Fibroblast of villous mesenchyme (primary cell): ENCODE results near the gene PARD6A. TPM values are rescaled to one million over a fixed set of nuclear protein-coding genes. Genes with fewer than 3 reads are reported as not detected.
"Not testable (repeated sequence)": the region's sequence is repeated elsewhere in the genome, so short reads cannot be mapped to it uniquely, and the experiment has no call there.

ENCODE experiments used
- DNase-seq: peaks from one replicate; pipeline ENCODE4 v3.0.0-alpha.2; 2010; ENCODE audit warnings: low read depth
- H3K4me3 ChIP-seq: 2 replicates; pipeline ENCODE4 v1.5.1; 2011; ENCODE audit warnings: low read depth, mild to moderate bottlenecking, low read length
- CTCF ChIP-seq: IDR thresholded peaks from 2 replicates; pipeline ENCODE4 v1.5.1; 2012; ENCODE audit warnings: low read depth, mild to moderate bottlenecking, low read length; ENCODE audit not compliant: insufficient read depth
- total RNA-seq: library from RNA; depleted of rRNA; stranded (reverse); fragments of >200 nt; gene quantifications from 2 replicates; pipeline ENCODE4 v1.2.3, GENCODE V29; 2012

Gene PARD6A
- total RNA-seq, 1 donor, result 2.6 TPM

DNA sequence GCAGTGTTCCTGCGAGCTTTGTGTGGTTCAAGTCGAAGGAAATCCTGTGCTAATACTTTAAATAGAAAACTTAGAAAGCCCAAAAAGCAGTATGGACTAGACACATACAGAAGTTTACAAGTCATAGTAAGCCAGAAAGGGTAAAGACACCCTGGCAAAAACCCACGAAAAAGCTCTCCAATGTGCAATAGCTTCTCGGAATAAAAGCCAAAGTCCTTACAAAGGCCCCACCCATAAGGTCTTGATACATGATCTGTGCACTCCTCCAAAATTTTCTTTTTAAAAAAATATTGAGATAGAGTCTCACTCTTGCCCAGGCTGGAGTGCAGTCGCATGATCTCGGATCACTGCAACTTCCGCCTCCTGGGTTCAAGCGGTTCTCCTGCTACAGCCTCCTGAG, 16.2 kb downstream of the PARD6A start:
- no peak overlapping the region for H3K4me3 ChIP-seq
- no peak for DNase-seq
- TF ChIP-seq CTCF, result no peak

- DNase-seq, result no peak
- H3K4me3 ChIP-seq, result no peak overlapping the region
- TF ChIP-seq CTCF, result no peak
Observed at GRCh38 chr16:67677712-67678111, 17.0 kb downstream of the PARD6A start.

DNA sequence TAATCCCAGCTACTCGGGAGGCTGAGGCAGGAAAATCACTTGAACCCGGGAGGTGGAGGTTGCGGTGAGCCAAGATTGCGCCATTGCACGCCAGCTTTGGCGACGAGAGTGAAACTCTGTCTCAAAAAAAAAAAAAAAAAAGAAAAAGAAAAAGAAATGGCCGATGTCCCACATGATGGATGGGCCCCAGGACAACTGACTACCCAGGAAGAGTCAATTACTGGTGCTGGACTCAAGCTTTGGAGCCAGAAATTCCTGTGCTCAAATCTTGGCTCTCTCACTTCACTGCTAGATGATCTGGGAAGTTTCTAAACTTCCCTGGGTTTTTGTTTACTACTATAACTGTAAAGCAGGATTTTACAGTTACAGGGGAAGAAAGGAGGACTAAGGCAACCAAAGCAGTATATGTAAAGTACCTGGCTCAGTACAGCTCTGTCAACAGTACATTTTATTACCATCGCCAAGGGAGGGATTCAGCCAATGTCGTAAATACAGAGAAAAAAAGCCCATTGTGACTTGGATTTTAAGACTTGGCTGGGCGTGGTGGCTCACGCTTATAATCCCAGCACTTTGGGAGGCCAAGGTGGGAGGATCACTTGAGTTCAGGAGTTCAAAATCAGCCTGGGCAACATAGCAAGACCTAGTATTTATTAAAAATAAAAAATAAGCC, 17.7 kb downstream of the PARD6A start:
- DNase-seq, result no peak
- no peak overlapping the region for H3K4me3 ChIP-seq
- no peak for TF ChIP-seq CTCF

DNA sequence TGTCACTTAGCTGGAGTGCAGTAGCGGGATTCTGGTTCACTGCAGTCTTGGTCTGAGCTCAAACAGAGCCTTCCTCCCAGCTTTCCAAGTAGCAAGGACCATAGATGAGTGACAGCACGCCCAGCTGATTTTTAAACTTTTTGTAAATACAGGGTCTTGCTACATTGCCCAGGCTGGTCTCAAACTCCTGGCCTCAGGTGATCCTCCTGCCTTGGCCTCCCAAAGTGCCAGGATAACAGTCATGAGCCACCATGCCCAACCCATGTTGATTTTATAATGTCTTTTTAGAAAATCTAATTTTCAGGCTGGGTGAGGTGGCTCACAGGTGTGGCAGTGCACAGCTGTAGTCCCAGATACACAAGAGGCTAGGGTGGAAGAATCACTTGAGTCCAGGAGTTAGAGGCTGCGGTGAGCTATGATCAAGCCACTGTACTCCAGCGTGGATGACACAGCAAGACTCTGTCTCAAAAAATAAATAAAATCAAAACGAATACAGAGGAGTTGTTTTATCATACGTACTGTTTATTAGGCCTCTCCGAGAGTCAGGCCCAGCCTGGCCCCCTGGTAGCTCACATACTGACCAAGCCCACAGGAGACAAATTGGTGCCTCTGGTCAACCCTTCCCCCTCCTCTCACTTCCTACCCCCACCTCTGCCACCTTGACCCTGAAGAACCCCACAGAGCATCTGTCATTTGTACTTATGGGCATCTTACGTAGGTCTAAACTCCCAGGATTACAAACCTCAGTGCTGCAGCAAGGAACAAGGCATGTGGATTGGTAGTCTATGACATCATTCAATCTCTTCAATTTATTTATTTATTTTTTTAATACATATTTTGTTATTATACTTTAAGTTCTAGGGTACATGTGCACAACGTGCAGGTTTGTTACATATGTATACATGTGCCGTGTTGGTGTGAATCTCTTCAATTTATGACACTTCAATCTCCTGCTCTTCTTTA, 19.5 kb downstream of the PARD6A start:
- no peak overlapping the region for H3K4me3 ChIP-seq
- DNase-seq, result no peak
- TF ChIP-seq CTCF, result no peak

DNA sequence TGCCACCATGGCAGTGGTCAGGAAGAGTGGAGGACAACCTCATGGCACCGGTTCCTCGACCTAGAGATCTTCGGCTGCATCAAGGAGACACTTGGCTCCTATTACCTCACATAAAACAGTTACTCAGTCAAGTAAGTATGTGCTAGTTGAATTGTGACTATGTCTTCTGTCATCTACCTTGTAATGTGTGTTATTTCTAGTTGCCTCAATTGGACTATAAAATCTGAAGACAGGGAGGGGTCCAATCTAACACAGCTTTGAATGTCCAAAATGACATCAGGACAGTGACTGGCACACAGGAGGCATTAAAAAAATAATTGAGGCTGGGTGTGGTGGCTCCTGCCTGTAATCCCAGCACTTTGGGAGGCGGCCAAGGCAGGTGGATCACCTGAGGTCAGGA, 23.0 kb downstream of the PARD6A start:
- no peak for TF ChIP-seq CTCF
- no peak for DNase-seq

GRCh38 chr16:67685388-67686112, 24.8 kb downstream of the PARD6A start:
- DNase-seq, result no peak
- TF ChIP-seq CTCF, result no peak
- no peak overlapping the region for H3K4me3 ChIP-seq

More for the DNA sequence above, 23.0 kb downstream of the PARD6A start:
- no peak overlapping the region for H3K4me3 ChIP-seq

DNA sequence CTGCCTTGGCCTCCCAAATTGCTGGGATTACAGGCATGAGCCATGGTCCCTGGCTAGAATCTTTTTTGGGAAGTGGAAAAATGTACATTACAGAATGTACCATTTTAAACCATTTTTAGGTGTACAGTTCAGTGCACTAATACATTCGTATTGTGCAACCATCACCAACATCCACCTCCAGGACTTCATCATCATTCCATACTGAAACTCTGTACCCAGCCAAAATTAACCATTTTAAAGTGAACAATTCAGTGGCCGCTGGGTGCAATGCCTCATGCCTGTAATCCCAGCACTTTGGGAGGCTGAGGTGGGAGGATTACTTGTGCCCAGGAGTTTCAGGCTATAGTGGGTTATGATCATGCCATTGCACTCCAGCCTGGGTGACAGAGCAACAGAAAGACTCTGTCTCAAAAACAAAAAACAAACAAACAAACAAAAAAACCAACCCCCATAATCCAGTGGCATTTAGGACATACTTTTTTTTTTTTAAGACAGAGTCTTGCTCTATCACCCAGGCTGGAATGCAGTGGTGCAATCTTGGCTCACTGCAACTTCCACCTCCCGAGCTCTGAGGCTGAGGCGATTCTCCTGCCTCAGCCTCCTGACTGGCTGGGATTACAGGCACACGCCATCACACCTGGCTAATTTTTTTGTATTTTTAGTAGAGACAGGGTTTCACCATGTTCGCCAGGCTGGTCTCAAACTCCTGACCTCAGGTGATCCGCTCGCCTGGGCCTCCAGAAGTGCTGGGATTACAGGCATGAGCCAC, 32.9 kb downstream of the PARD6A start:
- DNase-seq, H3K4me3 ChIP-seq: not testable (repeated sequence)
